GM18505 (cell line): Measurements from ENCODE around the gene GUCY2D.

Source experiments
- ATAC-seq: cut with Tn5 transposase; IDR thresholded peaks from one replicate; pipeline ENCODE4 v1.9.1; 2021; ENCODE audit not compliant: unreplicated experiment
- POLR2A ChIP-seq: IDR thresholded peaks from 4 replicates; pipeline ENCODE4 v1.6.1; 2011; ENCODE audit warnings: borderline replicate concordance; ENCODE audit not compliant: insufficient read depth, insufficient read length; ENCODE audit errors: extremely low read depth

Gene GUCY2D

DNA sequence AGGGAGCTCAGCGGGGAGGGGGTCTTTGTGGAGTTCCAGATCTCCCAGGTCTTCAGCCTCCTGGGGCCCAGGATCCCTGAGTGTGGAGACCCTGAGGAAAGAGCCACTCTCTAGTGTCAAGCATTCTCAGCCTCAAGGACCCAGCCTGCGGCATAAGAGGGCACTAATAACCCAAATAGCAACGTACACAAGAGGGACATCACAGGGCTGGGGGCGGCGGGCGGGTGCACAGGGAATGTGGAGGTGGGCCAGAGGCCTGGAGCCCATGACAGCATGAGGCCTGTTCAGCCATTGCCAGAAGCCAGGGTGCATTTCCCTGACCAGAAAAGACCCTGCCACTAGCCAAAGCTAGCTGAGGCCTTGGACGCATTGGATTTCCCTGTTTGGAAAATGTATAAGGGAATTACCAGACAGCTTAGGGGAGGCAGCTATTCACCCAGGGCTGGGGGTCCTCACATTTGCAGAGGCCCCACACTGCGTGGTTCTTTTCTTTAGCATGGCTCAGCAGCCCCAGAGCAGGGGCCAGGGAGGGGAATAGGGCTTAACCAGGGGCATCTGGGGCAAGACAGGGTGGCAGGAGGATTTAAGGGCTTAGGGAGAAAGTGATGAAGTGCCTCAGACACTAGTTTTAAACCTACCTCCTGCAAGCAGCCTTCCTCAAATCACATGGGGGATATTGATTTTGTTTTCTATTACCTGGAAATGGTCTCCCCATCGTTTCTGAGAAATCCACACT, 22.9 kb downstream of the GUCY2D start:
- ATAC-seq: no peak
- TF ChIP-seq POLR2A: no peak

DNA sequence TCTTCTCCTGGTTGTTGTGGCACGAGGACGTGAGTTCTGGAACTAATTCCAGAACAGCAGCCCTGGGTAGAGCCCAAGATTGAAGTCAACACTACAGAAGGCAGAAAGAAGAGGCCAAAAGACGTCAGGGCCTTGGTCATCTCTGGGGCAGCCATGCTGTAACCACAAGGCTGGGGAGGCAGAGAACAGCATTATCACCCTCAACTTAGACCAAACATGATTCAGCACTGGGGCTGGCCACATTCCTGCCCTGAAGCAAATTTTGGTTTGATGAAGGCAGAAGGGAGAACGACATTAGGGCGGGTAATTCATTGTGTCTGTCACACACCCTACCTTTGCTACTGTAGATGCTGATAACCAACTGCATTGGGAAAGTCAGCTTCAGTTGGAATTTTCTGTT, 26.7 kb downstream of the GUCY2D start:
- no peak for ATAC-seq
- no peak for TF ChIP-seq POLR2A

DNA sequence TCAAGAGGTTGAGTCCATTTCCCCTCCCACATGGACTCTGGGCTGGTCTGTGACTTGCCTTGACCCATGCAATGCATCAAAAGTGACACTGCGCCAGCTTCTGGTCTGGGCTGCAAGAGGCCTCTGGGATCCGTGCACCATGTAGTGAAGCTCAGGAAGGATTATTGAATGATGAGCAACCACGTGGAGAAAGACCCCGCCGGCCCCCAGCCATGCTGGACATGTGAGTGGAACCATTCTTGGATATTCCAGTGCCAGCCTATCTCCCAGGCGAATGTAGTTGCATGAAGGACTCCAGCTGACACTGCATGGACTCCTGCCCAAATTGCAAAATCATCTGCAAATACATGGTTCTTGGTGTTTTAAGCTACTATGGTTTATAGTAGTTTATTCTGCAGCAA, 28.8 kb downstream of the GUCY2D start:
- no peak for TF ChIP-seq POLR2A
- ATAC-seq: no peak

DNA sequence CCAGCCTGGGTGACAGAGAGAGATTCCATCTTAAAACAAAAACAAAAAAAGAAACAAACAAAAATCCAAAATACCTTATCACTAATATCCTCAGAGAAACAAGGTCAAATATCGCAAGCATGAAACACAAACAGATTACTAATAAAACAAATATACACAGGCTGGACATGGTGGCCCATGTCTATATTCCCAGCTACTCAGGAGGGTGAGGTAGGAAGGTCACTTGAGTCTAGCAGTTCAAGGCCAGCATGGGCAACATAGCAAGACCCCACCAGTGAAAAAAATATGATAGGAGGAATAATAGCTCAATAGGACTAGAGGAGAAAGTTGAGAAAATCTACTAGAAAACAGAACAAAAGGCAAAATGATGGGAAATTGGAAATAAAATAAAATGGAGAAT, 29.5 kb downstream of the GUCY2D start:
- TF ChIP-seq POLR2A: no peak
- ATAC-seq: no peak

DNA sequence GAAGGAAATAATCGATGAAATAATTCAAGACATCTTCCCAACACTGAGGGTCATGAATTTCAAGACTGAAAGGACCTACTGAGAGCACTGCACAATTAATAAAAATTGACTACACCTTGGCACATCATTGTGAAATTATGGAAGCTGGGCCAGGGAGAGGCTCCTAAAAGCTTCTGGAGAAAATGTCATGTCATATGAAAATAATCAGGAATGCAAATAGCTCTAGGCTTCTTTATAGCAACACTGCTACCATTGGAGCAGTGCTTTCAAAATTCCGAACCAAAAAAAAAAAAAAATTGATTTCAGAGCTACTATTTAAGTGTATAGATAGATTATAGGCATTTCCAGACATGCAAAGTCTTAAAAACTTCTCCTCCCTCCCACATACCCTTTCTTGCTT, 30.0 kb downstream of the GUCY2D start:
- ATAC-seq: no peak
- TF ChIP-seq POLR2A: no peak

DNA sequence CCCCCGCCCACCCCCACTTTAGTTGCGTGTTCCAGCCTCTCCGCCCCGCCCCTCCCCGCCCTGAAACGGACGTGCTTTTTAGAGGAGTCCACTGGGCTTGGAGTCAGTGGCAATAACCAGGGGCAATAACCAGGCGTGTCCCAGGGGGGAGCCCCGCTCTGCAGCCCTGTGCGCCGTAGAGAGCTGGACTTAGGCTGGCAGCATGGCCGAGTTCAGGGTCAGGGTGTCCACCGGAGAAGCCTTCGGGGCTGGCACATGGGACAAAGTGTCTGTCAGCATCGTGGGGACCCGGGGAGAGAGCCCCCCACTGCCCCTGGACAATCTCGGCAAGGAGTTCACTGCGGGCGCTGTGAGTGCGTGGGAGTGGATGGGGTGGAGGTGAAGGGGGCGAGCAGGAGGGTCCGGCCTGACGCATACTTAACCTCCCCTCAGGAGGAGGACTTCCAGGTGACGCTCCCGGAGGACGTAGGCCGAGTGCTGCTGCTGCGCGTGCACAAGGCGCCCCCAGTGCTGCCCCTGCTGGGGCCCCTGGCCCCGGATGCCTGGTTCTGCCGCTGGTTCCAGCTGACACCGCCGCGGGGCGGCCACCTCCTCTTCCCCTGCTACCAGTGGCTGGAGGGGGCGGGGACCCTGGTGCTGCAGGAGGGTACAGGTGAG, 36.7 kb downstream of the GUCY2D start, which contains the start of gene ALOX15B:
Gene ALOX15B, plus strand, starts transcription at position 106 of the 657 bp plus-strand sequence. Its CDS starts 97 bp downstream, at position 203.
- no peak for TF ChIP-seq POLR2A
- ATAC-seq: no peak

DNA sequence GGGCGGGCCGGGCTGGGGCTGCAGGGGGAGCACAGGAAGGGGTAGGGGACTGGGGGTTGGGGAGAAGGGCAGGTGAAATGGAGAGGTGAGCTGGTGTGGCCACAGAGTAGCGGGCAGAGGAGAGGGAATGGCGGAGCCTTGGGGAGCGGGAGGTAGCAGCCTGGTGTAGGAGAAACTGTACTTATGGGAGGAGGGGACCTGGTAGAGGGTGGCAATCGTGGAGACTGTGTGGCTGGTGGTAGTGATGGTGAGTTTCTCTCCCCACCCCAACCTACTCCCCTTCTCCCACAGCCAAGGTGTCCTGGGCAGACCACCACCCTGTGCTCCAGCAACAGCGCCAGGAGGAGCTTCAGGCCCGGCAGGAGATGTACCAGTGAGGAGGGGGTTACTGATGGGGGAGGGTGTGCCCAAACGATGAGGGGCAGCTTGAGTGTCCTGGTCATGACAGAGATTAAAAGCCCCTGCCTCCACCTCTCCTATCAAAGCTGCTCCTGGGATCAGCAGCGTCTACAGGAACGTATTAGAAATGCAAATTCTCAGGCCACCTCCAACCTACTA, 37.3 kb downstream of the GUCY2D start:
- ATAC-seq: no peak
- TF ChIP-seq POLR2A: no peak

DNA sequence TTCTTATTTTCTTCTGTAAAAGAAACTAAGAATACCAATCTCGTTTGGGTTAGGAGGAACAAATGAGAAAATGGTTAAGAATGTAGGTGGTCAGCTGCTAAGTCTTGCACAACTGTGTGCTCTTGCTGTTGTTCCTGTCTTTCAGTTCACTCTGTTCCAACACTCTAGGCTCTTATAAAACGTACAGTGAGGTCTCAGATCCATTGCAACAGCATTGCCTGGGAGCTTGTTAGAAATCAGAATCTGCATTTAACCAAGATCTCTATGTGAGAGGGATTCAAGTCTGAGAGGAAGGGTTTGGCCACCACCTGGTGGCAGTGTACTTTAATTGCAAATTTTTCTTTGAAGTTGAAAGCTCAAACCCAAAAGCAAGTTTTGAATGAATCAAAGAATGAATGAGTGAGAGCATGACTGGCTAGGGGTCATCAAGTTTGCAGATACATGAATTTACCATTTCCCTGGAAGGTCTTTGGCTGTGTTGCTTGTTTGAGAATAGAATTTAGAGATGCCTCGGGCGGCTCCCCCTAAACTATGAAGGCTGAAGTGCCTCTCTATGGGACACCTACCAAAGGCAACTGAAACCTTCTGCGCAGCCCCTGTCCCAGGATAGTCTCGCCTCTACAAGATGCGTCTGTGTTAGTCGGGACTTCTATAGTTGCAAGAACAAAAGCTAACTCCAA, 39.0 kb downstream of the GUCY2D start:
- no peak for TF ChIP-seq POLR2A
- no peak for ATAC-seq

DNA sequence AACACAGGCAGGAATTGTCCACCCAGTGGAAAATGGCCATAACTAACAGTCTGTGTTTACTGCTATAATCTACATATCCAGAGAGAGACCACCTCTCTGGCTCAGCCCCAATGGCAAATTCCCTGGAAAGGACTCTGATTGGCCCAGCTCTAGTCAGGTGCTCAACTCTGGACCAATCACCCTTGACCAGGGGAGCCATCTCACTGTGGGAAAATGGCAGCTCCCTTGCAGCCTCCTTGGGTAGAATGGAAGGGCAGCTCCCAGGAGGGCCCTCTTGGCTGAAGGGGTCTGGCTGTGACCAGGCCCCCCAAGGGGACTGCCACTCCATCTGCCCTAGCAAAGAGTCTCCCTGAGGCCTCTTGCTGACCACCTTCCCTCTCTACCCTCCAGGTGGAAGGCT, 39.6 kb downstream of the GUCY2D start:
- no peak for TF ChIP-seq POLR2A
- no peak for ATAC-seq

DNA sequence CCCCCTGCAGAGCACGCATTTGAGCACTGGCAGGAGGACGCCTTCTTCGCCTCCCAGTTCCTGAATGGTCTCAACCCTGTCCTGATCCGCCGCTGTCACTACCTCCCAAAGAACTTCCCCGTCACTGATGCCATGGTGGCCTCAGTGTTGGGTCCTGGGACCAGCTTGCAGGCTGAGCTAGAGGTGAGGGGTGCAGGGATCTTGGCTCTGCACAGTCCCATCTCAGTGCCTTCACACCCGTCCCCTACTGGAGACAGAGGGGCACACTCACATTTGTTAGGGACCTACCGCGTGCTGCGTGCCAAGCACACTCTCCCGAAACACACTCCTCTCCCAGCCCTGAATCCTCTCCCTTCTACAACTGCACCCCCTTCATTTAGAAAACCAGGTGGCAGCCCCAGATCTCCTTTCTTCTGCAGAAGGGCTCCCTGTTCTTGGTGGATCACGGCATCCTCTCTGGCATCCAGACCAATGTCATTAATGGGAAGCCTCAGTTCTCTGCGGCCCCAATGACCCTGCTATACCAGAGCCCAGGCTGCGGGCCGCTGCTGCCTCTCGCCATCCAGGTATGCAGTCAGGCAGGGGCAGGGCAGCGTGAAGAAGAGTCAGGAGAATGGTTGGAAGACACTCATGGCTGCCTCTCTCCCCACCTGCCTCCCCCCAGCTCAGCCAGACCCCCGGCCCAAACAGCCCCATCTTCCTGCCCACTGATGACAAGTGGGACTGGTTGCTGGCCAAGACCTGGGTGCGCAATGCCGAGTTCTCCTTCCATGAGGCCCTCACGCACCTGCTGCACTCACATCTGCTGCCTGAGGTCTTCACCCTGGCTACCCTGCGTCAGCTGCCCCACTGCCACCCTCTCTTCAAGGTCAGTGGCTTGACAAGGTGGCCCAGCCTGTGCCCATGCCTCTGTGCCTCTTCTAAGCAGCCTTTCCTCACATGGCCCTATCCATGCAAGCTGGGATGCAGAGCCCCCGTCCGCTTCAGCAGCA, 42.7 kb downstream of the GUCY2D start:
- TF ChIP-seq POLR2A: no peak

DNA sequence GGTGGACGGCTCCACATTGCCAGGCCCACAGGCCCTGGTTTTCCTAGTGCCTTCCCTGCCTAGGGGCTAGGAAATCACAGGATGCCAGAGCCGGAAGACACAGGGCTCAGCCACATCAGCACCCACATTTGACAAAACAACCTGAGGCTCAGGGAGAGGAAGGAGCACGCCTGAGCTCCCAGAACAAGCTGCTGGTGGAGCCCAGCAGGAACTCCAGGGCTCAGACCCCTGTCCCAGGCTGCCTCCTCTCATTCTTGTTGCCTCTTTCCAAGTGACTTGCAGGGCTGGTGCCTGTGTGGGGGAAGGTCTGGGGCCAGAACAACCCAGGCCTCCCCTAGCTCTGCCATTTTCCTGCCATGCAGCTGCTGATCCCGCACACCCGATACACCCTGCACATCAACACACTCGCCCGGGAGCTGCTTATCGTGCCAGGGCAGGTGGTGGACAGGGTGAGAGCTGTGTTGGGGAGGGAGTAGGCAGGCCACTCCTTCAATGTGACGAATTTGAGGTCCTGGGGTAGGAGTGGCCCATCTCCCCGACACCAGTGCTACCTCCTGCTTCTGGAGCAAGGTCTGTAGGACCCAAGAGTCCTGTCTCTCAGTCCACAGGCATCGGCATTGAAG, 44.0 kb downstream of the GUCY2D start:
- no peak for TF ChIP-seq POLR2A
- ATAC-seq: no peak

More for the DNA sequence above, 42.7 kb downstream of the GUCY2D start:
- ATAC-seq: no peak
